ENCODE results near the gene CD93. TPM values are rescaled to one million over a fixed set of nuclear protein-coding genes. Genes with fewer than 3 reads are reported as not detected.

CD93 gene
- total RNA-seq, 2 experiments from 2014 or later, result 0.11 TPM

- ChIA-PET POLR2A (no interaction called here), CTCF (no interaction called here)
- no peaks in the 10 kb centered on the region for H3K36me3 Mint-ChIP-seq (ENCODE audit: low read depth)
- H3K4me3 Mint-ChIP-seq, result no peak overlapping the region
- TF ChIP-seq CTCF (IDR thresholded peaks at IDR 0.05), result no peak
- H3K27ac Mint-ChIP-seq, result no peak overlapping the region
- H3K27me3 Mint-ChIP-seq, result no peaks in the 10 kb centered on the region
- DNase-seq, result no peak
- no peaks in the 10 kb centered on the region for H3K9me3 Mint-ChIP-seq
- no peaks in the 10 kb centered on the region for H3K4me1 Mint-ChIP-seq (ENCODE audit: low read depth)
- no peak for ATAC-seq
- intact Hi-C loops (cut with micrococcal nuclease), result no loop called here
Measured at GRCh38 chr20:23072892-23073586, 13.1 kb downstream of the CD93 start.

GRCh38 chr20:23071996-23072395 lies 14.1 kb downstream of the CD93 start:
- Mint-ChIP-seq H3K9me3 (no peaks in the 10 kb centered on the region), H3K4me1 (ENCODE audit: low read depth) (no peaks in the 10 kb centered on the region), H3K27me3 (no peaks in the 10 kb centered on the region), H3K4me3 (no peak overlapping the region), H3K27ac (no peak overlapping the region), H3K36me3 (ENCODE audit: low read depth) (no peaks in the 10 kb centered on the region)
- ATAC-seq, result no peak
- no peak for TF ChIP-seq CTCF (IDR thresholded peaks at IDR 0.05)
- intact Hi-C loops (cut with micrococcal nuclease), result no loop called here
- POLR2A ChIA-PET, result no interaction called here
- no peak for DNase-seq
- CTCF ChIA-PET, result no interaction called here

- ChIA-PET CTCF (no interaction called here), POLR2A (no interaction called here)
- no peaks in the 10 kb centered on the region for H3K36me3 Mint-ChIP-seq (ENCODE audit: low read depth)
- no peaks in the 10 kb centered on the region for H3K4me1 Mint-ChIP-seq (ENCODE audit: low read depth)
- intact Hi-C loops (cut with micrococcal nuclease), result no loop called here
- DNase-seq (no peak), ATAC-seq (no peak)
- no peaks in the 10 kb centered on the region for H3K27me3 Mint-ChIP-seq
- no peak overlapping the region for H3K4me3 Mint-ChIP-seq
- no peak for TF ChIP-seq CTCF (IDR thresholded peaks at IDR 0.05)
- H3K27ac Mint-ChIP-seq, result no peak overlapping the region
- no peaks in the 10 kb centered on the region for H3K9me3 Mint-ChIP-seq
Measured at GRCh38 chr20:23071398-23071797, 14.7 kb downstream of the CD93 start.

- intact Hi-C loops (cut with micrococcal nuclease), result no loop called here
- H3K27ac Mint-ChIP-seq, result no peak overlapping the region
- POLR2A ChIA-PET, result no interaction called here
Measured at GRCh38 chr20:23069108-23069507, 17.0 kb downstream of the CD93 start.

GRCh38 chr20:23068283-23068682 lies 17.8 kb downstream of the CD93 start:
- DNase-seq (no peak), ATAC-seq (no peak)
- Mint-ChIP-seq H3K4me1 (ENCODE audit: low read depth) (no peaks in the 10 kb centered on the region), H3K27ac (no peak overlapping the region), H3K4me3 (no peak overlapping the region), H3K36me3 (ENCODE audit: low read depth) (no peaks in the 10 kb centered on the region), H3K9me3 (no peaks in the 10 kb centered on the region), H3K27me3 (no peaks in the 10 kb centered on the region)
- intact Hi-C loops (cut with micrococcal nuclease), result no loop called here
- POLR2A ChIA-PET, result no interaction called here
- TF ChIP-seq CTCF (IDR thresholded peaks at IDR 0.05), result no peak
- CTCF ChIA-PET, result no interaction called here

More at GRCh38 chr20:23069108-23069507, 17.0 kb downstream of the CD93 start:
- no peak for TF ChIP-seq CTCF (IDR thresholded peaks at IDR 0.05)
- DNase-seq (no peak), ATAC-seq (no peak)
- Mint-ChIP-seq H3K36me3 (ENCODE audit: low read depth) (no peaks in the 10 kb centered on the region), H3K9me3 (no peaks in the 10 kb centered on the region), H3K4me1 (ENCODE audit: low read depth) (no peaks in the 10 kb centered on the region), H3K4me3 (no peak overlapping the region), H3K27me3 (no peaks in the 10 kb centered on the region)
- CTCF ChIA-PET, result interaction anchor here (1.3 kb wide), 1 partner anchor 8 kb away, joined by 3 read pairs; no protein-coding TSS in a partner anchor

All from activated CD8-positive, alpha-beta T cell treated with anti-CD3 and anti-CD28 coated beads for 36 hours (primary cell).